CD4-positive, alpha-beta T cell treated with Interleukin-21 for 1 hour (primary cell): Measurements from ENCODE around the gene PRSS22.

ENCODE experiments used
- DNase-seq: peaks from one replicate; pipeline ENCODE4 v3.0.0-alpha.2; 2020

Gene PRSS22

DNA sequence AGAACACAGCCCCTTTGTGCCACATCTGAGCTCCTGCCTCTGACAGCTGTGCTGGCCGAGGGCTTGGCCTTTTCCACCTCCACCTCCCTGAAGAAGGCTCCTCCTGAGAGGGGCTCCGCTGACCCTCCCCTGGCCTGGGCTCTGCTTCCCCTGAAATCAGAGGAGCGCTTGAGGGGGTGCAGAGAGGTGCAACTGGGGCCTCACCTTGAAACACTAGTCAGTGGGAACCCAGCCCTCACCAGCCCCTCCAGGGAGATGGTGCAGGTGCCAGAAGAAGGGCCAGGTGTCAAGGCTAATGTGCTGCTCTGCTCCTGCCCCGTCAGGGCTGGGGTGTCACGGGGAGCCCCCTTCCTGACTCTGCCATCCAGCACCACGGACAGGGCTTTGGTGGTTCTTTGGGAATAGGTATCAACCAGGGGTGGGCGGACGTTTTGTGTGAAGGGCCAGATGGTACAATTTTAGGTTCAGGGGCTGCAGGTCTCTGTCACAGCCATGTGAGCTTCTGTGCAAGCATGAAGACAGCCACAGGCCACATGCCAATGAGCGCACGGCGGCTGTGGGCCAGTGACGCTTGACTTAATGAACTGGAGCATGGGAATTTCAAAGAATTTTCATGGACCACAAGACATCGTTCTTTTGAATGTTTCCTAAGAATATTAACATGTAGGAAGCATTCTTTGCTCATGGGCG is 30.0 kb downstream of the PRSS22 start:
- DNase-seq = no peak

DNA sequence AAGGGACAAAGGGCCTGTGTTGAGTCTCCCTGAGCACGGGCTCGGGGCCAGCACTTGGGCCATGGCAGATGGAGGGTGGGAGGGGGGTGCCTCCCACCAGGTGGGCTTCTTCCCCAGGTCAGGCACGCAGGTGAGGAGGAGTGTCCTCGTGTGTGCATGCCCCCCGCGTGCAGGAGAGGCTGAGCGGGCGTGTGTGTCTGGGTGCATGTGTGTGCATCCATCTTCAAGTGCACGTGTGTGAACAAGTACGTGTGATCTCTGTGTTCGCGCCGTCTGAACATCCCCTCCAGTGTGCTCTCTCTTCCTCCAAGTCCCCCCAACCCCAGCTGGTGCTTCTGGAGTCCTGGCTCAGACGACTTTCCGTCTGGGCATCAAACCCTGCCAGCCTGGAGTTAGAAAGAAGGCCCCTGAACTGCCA is 30.6 kb downstream of the PRSS22 start:
- DNase-seq = no peak

- no peak for DNase-seq
Measured at GRCh38 chr16:2826591-2827373, 31.2 kb downstream of the PRSS22 start.

GRCh38 chr16:2825906-2826305 is 32.1 kb downstream of the PRSS22 start:
- no peak for DNase-seq

DNA sequence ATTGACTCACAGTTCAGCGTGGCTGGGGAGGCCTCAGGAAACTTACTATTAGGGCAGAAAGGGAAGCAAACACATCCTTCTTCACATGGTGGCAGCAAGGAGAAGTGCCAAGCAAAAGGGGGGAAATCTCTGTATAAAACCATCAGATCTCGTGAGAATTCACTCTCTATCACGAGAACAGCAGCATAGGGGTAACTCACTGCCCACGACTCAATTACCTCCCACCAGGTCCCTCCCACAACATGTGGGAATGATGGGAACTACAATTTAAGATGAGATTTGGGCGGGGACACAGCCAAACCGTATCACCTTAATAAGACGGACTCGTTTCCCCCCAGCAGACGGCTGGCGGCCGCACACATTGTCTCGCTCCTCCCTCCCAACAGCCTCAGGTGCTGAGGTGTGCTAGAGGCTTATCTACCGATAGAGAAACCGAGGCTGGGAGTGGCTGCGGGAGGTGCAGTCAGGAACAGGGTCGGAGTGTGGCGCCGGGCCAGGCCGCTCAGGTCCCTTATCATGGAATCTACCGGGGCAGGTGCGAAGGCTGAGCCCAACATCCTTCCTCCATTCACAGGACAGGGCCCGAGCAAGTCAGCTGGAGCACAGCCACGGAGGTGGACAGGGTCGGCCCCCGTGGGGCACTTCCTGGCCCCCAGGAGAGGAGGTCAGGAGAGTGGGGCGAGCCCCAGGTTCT is 32.8 kb downstream of the PRSS22 start:
- DNase-seq = no peak

- no peak for DNase-seq
Measured at GRCh38 chr16:2824626-2825025, 33.3 kb downstream of the PRSS22 start.

- DNase-seq = no peak
Measured at GRCh38 chr16:2822496-2822895, 35.5 kb downstream of the PRSS22 start.

GRCh38 chr16:2822158-2822495 is 35.8 kb downstream of the PRSS22 start:
- no peak for DNase-seq

- DNase-seq = no peak
Measured at GRCh38 chr16:2821487-2822157, 36.3 kb downstream of the PRSS22 start.

DNA sequence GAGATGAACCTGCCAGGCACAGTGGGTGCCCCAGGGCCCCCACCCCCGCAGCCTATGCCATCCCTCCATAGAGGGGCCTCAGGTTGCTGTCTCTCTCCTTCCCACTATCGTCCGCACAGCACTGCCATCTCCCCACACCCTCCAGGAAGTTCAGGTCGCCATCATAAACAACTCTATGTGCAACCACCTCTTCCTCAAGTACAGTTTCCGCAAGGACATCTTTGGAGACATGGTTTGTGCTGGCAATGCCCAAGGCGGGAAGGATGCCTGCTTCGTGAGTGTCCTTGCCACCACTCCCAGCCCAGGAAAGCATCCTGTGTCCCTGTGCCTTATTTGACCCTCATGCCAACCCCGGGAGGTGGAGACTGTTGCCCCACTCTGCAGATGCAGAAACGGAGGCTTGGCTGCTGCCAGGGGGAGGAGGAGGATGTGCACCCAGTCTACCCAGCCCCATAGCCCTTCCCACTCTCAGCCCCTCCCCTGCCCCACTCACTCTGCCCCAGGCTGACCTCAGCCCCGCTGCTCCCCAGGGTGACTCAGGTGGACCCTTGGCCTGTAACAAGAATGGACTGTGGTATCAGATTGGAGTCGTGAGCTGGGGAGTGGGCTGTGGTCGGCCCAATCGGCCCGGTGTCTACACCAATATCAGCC is 37.0 kb downstream of the PRSS22 start:
- no peak for DNase-seq

- no peak for DNase-seq
Measured at GRCh38 chr16:2819939-2820835, 37.8 kb downstream of the PRSS22 start.

DNA sequence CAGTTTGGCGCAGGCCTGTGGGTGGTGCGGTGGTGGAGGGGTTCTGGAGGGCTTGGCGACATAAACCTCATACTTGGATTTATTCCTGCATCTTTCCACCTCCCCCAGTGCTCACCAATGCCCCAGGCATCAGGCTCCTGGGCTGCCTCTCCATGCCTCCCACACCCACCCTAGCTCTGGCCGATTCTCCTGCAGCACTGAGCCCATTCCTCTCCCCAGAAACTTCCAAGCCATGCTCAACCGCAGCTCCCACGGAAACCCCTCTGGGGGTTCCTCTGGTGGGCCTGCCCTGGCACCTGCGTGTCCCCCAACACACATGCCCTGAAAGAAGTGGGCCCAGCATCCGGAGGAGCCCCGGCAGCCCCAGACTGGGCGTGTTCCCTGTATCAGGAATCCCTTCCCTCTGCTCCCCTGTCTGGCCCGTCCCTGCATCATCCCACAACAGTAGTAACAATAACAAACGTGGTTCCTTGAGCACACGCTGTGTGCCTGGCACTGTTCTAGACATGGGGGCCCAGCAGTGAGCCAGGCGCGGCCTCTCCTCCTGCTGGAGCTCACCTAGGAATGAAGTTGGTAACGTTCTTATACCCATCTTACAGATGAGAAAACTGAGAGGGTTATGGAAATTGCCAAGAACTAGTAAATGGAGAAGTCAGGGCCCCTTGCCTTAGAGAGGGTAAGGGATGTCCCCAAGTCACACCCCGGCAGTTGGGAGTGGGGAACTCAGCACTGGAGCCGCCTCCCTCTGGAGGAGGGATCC is 38.6 kb downstream of the PRSS22 start:
- DNase-seq = no peak

DNA sequence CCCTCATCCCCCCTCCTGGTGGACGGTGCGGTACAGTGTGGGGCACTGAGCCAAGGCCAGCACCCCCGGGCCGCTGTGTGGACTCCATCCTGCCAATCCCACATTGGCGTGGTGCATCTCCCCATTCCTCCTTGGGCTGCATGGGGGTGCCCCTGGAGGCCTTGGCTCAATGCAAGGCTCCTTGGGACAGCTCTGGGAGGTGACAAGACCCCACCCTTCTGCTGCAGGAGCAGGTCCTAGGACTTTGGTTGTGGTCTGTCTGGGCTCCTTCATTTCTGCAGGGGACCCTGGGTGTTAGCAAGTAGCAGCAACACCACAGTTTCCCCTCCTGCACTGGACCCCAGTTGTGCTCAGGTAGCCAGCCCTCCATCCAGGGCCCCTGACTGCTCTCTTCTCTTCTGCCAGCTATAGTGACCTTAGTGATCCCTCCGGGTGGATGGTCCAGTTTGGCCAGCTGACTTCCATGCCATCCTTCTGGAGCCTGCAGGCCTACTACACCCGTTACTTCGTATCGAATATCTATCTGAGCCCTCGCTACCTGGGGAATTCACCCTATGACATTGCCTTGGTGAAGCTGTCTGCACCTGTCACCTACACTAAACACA is 39.6 kb downstream of the PRSS22 start:
- no peak for DNase-seq

DNA sequence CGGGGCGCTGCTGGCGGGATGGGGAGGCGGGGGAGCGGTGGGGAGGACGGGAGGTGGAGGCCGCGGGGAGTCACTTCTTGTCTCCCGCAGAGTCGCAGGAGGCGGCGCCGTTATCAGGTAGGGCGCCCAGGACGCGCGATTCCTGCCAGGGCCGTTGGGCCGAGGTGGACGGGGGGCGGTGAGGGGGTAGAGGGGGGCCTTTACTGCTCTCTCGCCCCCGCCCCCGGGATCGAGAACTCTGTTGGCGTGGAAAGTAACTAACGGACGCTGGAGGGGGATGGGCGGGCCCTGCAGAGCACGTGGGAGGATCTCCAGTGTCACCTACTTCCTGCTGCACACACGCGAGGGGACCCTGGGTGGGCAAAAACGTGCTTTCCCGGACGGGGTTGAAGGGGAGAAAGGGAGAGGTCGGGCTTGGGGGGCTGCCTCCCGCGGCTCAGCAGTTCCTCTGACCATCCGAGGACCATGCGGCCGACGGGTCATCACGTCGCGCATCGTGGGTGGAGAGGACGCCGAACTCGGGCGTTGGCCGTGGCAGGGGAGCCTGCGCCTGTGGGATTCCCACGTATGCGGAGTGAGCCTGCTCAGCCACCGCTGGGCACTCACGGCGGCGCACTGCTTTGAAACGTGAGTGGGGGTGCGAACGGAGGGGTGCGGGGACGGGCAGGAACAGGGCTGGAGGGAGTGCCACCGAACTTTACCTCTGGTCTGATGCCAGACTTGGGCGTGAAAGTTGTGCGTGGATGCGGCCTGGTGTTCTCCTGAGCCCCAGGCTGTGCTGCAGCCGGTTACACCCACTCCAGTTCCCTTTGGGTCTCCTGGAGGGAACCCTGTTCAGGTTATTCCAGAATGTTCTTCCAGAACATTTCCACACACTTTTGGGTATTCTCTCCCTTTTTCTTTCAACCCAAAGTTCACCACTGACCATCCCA is 40.4 kb downstream of the PRSS22 start:
- no peak for DNase-seq

GRCh38 chr16:2816751-2817339 is 41.1 kb downstream of the PRSS22 start, which contains the start of gene PRSS21:
Gene PRSS21, plus strand, starts transcription at chr16:2817237. Its CDS starts 32 bp downstream, at chr16:2817269.
- DNase-seq = peak; percentile 36

DNA sequence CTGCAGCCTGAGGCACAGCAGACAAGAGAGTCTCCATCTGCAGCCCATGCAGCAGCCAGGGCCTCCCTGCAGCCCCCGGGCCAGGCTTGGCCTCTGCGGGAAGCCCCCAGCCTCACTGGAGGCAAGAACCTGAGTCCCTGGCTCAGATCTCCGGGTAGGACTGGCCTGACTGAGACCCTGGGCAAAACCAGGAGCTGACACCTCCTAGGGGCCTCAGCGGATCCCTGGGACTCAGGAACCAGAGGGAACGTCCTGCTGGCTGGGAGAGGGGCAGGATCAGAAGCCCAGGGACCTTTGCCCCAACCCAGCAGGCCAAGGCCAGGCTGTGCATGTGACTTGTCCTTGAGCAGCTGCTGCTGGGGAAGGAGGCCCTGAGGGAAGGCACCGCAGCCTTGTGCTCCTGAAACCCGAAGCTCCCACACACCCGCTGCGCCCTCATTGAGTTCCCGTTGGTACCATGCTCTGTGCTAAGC is 42.6 kb downstream of the PRSS22 start:
- no peak for DNase-seq

DNA sequence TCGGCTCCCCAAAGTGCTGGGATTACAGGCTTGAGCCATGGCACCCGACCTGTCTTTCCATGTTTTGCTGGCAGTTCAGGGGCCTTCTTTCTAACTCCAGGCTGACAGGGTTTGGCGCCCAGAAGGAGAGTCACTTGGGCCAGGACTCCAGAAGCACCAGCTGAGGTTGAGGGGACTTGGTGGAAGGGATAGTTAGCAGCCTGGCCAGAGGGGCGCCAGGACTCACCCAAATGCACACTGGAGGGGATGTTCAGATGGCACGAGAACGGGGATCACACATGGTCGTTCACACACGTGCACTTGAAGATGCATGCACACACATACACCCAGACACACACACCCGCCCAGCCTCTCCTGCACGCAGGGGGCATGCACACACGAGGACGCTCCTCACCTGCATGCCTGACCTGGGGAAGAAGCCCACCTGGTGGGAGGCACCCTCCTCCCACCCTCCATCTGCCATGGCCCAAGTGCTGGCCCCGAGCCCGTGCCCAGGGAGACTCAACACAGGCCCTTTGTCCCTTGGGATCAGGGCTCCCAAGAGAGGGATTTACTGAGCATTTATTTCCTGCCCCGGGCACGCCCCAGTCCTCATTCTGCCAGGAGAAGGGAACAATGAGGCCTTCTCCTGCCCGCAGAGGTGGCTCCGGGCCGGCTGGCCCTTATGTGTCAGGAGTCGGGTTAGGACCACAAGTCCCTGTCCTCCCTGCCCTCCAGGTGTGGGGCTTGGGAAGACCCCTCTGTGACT is 43.2 kb downstream of the PRSS22 start:
- DNase-seq = no peak

DNA sequence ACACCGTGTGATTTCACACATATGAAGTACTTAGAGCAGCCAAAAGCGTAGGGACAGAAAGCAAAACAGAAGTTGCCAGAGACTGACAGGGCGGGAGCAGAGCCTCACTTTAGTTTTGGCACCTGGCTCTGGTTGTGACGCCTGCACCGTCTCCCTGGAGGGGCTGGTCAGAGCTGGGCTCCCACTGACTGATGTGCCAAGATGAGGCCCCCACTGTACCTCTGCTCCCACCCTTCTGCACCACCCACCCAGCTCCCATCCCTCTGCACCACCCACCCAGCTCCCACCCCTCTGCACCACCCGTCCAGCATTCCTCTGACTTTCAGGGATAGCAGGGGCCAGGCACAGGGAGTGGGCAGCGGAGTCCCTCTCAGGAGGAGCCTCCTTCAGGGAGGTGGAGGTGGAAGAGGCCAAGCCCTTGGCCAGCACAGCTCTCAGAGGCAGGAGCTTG is 44.2 kb downstream of the PRSS22 start:
- no peak for DNase-seq
